Cerebellar cortex (tissue), 1 donor: ENCODE data around the gene GABRP.
"Not testable (repeated sequence)": the region's sequence is repeated elsewhere in the genome, so short reads cannot be mapped to it uniquely, and the experiment has no call there.

ENCODE experiments used
- DNase-seq: peaks from one replicate; pipeline ENCODE4 v3.0.0-alpha.2; 2015; ENCODE audit warnings: low spot score

GABRP gene

DNA sequence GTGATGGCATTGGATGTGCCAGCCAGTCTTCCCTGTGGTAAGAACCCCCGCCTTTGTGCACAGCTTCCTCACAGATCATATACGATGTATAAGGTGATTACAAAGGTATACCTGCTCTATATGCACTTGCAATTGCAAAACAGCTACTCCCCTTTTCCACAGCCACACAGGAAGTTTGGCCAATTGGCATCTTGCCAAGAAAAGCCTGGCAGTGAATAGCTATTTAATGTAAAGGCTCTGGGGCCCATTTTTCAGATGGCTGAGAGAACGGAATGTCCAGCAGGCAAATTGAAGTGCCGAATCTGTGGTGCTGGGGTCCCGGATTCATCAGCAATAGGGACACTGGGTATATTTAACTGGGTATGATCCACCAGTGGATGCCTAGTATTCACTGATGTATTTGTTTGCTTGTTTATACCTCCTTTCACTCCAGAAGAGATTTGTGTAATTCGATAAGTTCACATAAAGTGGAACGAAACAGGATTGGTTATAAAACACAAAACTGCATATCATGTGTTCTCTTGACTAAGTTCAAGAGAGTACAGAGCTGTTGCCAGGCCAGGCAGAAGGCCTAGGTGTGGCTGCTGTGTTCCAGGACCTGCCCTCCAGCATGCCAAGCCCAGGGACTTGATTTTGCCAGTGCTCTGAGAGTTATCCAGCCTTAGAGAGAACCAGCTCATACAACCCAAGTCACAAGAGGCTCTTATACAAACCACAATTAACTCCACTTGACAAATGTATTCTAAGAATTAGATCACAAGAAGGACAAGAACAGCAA is 27.7 kb upstream of the GABRP start:
- DNase-seq, result no peak

DNA sequence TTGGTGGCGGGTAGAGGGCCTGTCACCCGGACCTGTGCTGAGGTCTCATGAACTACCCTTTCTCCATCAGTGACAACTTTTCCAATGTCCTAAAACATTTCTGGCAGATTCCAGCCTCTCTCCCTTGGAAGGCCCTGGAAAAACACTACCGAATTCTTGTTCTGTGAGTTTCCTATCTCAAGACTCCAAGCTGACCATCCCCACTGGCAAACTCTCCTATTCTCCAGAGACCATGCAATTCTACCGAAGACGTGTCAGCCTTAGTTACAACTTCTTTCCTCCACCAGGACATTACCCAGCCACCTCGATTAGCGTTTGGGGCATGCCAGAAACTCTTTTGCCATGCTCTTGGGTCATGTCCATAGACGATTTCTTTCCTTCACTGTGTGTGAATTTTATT is 26.8 kb upstream of the GABRP start:
- DNase-seq, result no peak

DNA sequence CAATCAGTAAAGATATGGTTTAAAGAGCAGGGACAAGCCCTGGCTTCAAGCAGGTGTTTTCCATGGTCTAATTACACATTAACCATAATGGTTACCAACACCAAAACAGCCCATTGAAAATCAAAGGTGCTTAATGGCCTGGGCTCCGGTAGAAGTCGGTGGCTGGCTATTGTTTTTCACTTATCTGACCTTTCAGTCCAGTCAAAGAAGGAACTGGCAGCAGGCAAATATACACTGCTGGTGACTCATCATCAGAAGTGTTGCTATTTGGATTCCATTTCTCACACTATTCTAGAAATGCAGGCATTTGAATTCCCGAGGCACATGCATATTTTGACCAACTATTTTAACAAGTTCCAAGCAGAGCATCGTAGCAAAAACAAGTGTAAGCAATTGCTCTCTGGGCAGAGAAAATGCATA is 26.3 kb upstream of the GABRP start:
- no peak for DNase-seq

DNA sequence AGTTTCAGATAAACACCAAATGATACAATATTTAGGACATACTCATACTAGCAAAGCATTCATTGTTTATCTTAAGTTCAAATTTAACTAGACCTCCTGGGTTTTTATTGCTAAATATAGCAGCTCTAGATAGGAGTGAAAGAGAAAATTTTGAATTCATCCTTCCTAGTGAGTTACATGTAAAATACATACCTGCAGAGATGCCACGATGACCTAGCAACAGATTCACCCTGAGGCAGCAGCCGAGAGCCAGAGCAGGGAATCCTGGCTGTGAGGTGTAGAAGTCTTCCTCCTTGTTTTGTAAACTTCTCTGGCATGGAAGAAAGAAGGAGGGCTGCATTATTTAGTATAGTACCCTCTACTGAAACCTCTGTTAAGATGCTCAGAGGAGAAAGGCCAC is 25.9 kb upstream of the GABRP start:
- DNase-seq, result no peak

DNA sequence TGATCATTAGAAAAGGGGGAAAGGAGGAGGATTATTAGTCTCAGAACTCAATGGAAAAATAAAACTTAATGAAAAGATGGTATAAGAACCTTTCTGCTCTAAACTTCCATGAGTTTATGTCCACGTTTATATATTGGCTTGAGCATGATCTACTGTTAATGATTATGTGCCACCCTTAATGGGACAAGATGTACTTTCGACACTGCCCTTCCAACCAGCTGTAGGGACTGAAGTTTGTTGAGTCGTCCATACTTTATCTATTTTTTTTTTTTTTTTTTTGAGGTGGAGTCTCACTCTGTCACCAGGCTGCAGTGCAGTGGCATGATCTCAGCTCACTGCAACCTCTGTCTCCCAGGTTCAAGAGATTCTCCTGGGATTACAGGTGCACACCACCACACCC is 25.0 kb upstream of the GABRP start:
- DNase-seq, result no peak

DNA sequence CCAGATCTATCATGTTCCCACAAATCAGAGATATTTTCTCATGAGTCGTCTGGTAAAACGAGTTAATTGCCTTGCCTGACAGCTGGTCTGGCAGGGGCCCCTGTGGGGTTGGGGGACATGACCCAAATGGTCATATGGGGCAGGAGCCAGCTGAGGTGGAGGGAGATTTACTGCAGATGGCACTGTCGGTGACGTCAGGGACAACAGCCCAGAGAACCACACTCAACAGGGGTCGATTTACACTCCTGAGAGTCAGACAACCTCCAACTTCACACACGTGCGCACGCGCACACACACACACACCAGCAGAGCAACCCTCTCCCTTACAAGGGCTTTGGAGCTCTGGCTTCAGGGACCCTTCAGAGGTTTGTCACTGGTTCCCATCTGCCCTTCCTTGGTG is 23.4 kb upstream of the GABRP start:
- no peak for DNase-seq

DNA sequence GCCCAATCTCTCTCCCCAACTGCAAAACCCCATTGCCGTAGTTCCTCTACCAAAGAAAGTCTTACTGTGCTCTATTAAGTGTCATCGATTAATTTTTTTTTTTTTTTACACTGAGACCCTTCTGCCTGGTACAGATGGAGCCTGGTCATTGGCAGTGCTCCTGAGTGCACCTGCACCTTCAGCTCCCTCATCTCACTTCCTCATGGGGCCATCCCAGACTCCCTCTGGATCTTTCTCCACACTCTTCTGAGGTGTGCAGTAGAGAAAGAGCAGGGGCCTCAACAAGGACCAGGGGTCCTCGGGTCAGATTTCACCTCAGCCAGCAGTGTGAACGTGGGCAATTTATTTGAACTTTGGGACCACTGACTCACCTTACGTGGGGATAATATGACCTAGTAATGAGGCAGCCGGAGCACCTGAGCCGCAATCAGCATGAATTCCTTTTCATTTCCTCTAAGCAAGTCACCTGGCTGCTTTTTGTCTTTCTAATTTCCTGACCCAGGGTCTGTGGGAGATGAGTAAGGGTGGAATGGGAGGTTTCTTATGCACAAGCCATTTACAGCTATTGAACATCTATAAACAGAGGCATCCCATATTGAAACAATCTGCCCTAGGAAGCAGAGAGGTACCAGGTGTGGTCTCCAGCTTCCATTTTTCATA is 22.3 kb upstream of the GABRP start:
- no peak for DNase-seq

DNA sequence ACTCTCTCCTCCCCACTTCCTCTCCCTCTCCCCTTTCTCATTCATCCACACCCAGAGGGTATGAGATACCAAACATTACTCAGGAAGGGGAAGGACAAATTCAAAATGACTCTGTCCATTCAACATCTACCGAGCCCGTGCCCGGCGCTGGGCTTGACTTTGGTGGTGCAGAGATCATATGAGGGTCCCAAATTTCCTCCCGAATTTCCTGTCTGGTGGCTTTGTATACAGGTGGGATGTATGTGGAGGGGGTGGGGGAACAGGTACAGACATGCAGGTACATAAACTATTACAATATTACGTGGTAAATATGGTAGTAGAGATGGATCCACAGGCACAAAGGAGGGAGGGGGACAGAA is 21.8 kb upstream of the GABRP start:
- no peak for DNase-seq

DNA sequence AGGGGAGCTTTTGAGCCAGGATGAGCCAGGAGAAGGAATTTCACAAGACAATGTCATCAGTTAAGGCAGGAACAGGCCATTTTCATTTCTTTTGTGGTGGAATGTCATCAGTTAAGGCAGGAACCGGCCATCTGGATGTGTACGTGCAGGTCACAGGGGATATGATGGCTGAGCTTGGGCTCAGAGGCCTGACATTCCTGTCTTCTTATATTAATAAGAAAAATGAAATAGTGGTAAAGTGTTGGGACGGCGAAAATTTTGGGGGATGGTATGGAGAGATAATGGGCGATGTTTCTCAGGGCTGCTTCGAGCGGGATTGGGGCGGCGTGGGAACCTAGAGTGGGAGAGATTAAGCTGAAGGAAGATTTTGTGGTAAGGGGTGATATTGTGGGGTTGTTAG is 21.2 kb upstream of the GABRP start:
- DNase-seq, result not testable (repeated sequence)

DNA sequence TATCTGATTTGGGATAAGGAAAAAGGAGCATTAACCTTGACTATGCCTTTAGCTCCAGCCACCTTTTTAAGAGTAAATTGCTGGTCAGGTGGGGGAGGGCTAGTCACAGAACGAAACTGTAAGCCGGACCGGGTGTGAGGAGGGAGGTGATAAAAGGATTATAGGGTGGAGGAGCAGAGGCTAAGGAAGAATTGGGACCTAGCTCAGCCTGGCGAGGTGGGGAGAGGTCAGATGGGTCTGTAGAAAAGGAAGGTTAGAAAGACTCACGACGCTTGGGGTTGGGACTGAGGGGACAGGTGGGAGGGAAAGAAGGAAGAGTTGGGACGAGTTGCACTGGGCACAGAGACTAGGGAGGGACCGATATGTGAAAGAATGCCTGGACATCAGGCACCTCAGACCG is 17.7 kb upstream of the GABRP start:
- DNase-seq, result not testable (repeated sequence)

DNA sequence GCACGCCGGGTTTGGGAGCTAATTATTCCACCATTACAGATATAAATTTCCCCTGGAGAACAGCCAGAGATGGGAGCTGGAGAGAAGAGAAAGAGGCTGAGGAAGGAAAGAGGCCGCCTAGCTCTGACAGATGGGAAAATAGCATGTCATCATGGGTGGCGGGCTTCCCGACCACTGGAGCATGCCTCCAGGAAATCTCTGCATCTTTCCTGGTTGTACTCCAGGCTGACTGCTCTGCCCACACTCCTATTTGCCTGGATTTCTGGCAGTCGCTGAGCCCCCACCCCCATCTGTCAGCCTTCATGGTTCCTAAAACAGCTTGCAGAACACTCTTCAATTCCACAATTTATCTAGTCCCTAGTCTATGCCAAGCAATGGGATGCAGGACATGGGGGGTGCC is 14.3 kb upstream of the GABRP start:
- DNase-seq, result peak; percentile 87

DNA sequence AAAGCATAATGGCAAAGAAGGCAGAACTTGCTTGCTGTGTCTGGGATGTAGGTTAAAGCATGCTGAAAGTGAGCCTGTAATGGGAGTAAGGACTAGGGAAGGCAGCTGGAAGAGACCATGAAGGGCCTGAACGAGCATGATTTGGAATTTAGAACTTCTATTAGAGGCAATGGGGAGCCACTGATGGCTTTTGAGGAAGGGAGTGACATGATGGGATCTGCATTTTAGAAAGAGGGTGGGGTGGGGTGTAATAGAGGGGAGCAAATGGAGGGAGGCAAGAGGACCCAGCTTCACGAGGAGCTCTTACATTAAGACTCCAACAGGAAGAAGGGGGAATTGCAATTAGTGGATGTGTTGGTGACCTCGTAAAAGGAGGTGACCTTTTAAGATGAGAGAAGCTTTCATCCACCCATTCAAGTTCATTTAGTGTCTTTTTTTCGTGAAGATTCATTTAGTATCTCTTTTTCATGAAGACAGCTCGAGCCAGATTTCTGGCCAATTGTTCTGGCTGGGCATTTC is 13.6 kb upstream of the GABRP start:
- no peak for DNase-seq

DNA sequence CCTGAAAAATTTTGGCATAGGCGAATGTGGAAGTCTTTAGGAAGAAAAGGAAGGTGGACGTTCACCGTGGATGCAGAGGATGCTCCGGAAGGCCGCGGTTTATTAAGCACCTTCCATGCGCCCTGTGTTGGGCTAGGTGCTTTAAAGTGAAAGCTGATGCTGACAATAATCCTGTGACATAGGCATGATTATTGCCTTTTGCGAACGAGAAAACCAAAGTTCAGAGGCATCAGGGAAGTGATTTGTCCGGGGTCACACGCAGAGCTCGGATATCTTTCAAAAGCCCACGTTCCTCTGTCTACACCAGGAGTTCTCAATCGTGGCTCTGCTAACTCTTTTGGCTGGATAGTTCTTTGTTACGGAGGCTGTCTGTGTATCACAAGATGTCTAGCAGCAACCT is 12.0 kb upstream of the GABRP start:
- no peak for DNase-seq

DNA sequence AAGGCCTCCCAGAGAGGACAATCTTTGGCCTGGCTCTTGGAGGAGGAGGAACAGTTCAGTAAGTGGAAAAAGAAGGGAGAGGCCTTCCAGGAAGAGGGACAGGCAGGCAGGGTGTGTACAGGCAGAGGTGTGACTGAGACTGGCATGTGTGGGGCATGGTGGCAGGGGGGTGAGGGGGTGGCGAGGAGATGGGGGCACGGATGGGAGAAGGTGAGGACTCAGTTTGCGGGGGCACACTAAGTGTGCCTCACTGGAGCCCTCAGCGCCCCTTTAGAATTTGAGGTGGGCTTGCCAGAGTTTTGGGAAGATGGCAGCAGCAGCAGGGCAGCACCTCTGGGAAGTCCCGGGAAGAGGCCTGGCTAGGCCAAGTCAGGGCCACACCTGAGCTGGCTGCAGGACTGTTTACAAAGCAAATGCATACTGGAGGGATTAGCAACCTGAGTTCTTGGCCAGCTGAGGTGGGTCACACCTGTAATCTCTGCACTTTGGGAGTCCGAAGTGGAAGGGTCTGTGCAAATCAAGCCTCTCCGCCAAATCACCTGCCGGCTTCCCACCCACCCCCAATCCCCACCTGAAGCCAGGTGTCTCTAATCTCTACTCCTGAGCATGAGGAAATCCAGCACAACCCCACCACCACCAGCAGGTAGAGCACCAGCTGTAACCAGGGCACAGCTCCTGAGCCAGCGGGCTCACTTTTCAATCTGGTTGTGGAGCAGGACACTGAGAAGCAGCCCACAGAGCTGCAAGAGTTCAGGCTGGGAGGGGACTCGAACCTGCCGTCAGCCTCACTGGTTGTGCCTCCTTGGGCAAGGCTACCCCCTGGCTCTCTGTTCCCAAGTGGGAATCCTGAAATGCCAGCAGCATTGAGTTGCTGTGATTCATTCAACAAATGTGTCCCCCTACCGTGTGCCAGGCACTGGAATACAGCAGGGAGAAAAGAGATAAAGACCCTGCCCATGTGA is 10.2 kb upstream of the GABRP start:
- DNase-seq, result no peak

DNA sequence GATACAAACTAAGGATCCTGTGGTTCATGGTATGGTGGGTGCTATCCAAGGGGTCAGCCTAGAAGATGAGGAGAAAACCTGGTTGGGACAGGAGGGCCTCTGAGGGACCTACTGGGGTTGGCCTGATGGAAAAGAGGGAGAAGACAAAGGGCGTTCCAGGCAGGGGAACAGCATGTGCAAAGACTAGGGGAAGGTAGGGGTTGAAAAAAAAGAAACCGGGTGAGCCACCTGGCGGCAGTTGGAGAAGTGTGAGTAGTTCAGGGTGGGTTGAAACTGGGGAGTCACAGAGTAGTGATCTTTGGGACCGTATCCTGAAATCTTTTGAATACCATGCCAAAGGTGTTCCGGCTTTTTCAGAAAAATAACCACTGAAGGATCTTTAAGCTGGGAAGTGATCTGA is 8.7 kb upstream of the GABRP start:
- DNase-seq, result no peak

DNA sequence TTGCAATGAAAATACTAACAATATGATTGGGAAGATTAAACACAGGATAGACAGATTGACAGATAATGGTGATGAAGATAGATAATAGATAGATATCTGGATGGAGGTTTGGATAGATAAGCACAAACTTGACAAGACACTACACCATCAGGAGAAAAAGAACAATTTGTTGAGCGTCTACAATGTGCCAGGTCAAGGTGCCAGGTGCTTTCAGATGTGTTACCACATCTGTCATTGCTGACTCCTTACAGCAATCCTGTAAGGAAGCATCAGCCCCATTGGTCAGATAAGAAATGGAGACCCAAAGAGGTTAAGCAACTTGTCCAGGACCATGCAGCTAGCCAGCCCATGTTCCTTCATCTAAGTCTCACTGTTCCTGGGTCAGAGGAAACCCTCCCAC is 1.6 kb upstream of the GABRP start:
- no peak for DNase-seq

DNA sequence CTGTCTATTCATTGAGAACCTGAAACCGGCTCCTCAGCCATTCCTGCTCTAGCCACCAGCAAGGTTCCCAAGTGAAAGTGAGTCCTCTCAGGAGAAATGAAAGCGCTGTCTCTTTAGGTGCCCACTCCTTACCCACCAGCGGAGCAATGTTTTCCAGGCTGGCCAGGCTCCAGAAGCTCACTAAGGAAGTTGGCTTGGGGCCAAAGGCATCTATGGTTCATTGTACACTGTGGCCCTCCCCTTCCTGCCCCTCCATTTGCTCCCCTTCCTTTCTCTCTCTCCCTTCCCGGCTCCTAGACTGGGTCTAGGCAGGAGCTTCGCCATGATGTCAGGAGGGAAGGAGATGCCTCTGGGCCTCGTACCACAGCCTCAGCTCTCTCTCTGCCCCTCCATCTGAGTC is 1.1 kb upstream of the GABRP start:
- DNase-seq, result no peak

DNA sequence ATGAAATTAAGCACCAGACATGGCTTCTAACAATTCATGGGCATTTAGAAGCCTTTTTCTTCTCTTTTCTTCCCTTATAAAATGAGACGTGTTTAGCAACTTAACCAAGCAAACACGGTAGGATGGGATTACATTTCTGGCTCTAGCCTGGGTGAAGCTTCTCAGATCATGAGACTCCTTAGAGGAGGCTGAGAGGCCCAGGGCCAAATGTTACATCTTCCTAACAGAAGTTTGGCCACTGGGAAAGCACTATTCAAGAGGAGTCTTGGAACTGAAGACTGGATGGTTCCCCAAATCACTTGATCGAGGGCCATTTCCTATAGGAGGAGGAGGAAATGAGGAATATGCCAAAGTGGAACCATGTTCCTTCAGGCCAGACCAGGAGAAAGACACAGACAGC is 1.9 kb downstream of the GABRP start:
- no peak for DNase-seq

DNA sequence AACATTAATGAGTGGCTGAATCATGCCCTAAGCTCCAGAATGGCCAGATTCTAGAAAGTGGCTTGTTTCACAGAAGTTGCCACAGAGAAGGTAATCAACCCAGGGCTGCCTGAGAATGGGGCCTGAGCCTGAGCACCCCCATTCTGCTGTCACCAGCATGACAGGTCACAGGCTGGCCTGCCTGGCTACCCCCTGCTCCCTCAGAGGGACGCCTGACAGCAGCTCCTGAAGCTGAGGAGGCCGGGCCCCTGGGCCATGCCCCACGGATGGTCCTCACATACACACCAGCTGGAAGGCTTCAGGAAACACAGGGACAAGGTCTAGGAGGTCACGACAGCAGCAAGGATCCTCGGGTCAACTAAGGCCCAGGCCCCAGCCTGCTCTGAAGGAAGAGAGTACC is 3.7 kb downstream of the GABRP start:
- no peak for DNase-seq

DNA sequence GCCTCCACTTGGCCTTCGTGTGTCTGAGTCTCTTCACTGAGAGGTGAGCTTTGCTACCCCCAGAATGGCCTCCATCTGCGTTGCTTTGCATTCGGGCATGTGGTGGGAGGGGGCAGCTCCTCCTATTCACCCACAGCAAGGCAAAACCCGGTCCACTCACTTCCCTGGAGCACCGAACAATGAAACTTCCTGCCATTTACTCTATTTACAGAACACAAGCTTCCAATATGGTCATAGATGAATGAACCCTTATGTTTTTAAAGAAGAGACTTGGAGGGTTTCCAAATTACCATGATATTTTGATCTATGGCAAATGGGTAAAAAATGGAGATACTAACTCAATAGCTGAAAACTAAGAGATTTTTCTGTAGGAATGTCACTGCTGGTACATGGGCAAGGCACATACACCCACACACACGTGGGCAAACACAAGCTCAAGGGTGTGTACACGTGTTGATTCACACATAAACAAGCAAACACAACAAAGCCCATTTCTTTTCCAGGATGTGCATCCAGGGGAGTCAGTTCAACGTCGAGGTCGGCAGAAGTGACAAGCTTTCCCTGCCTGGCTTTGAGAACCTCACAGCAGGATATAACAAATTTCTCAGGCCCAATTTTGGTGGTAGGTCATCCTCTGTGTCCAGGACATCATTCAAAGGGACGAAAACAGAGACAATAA is 5.2 kb downstream of the GABRP start:
- DNase-seq, result no peak

DNA sequence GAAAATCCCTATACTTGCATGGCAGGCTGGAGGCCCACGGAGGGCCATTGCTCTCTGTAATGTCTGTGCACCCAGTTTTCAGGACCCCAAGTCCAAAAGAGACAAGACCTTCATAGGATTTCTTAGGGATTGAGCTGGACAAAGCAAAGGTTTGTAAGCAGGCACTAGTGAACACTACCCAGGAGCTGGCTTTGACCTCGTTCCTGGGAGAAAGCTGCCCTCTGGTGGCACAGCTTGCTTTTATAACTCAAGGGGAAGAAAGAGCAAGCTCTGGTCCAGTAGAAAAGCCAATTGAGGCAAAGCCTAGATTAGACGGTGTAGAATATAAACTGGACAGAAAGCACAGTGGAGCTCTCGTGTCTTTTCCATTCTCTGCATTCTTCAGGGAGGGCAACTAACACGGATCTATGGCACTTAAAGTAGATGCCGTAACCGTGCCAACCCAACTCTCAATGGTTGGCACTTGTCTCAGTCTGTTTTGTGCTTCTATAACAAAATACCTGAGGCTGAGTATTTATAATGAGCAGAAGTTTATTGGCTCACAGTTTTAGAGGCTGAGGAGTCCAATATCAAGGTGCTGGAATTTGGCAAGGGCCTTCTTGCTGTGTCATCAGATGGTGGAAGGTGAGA is 7.9 kb downstream of the GABRP start:
- peak; percentile 84 for DNase-seq

DNA sequence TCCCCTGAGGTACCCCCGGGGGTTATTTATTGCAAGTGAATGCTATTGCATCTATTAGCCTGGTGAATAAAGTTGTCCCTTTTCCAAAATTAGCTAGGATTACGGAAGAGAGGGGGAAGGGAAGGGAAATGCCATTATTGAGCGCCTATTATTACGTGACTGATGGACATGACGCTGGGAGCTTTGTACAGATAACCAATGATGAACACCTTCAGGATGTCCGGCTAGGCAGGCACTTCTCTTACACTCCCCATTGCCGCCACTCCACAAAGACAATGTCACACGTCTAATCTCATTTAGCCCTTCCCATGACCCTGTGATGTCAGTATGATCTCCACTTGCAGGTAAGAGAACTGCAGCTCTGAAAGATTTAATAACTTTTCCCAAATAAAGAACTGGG is 9.4 kb downstream of the GABRP start:
- DNase-seq, result no peak
